HG03442 (cell line): ENCODE results near the gene CCL22.
"Not testable (repeated sequence)": the region's sequence is repeated elsewhere in the genome, so short reads cannot be mapped to it uniquely, and the experiment has no call there.

Source experiments
- ATAC-seq: cut with Tn5 transposase; IDR thresholded peaks from one replicate; pipeline ENCODE4 v1.9.1; 2021; ENCODE audit warnings: mild to moderate bottlenecking, moderate library complexity; ENCODE audit not compliant: unreplicated experiment

CCL22 gene

GRCh38 chr16:57358527-57359095, at the start of gene CCL22:
TSS of gene CCL22 (plus strand) at chr16:57358783. CDS start at chr16:57358817, 34 bp downstream.
- peak; percentile 60 for ATAC-seq

- no peak for ATAC-seq
Observed at GRCh38 chr16:57310801-57311200, 47.8 kb upstream of the CCL22 start.

- ATAC-seq, result no peak
Observed at GRCh38 chr16:57313509-57313908, 45.1 kb upstream of the CCL22 start.

GRCh38 chr16:57314161-57314785, 44.3 kb upstream of the CCL22 start:
- ATAC-seq, result no peak

GRCh38 chr16:57315416-57315815, 43.2 kb upstream of the CCL22 start:
- ATAC-seq, result no peak

GRCh38 chr16:57316390-57317017, 42.1 kb upstream of the CCL22 start:
- no peak for ATAC-seq

GRCh38 chr16:57318240-57318970, 40.2 kb upstream of the CCL22 start:
- no peak for ATAC-seq

DNA sequence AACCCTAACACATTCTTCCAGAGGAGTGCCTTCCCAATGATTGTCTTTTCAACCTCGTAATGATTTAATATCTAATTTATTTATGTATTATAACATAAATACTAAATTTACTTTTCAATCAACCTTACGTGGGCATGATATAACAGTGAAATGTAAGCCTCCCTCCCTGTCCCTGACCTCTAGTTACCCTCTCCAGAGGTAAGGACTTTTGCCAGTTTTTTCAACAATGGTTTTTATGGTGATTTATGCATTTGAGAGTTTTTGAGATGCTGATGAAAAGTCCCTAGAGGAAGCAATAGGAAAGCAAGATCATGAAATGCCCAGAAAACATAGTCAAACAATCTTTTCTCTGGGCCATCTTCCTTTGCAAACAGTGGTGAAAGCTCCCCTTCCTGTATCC, 38.9 kb upstream of the CCL22 start:
- no peak for ATAC-seq

DNA sequence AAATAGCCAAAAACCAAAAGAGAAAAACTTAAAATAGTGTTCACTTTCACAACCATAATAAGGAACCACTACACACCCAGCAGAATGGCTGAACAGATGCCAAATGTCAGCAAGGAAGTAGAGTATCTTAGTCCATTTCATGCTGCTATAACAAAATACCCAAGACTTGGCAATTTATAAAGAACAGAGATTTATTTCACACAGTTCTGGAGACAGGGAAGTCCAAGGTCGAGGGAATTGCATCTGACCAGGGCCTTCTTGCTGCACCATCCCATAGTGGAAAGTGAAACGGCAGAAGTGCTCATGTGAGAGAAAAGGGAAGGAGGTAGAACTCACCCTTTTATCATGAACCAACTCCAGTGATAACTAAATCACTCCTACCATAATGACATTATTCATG, 33.8 kb upstream of the CCL22 start:
- no peak for ATAC-seq

- no peak for ATAC-seq
Observed at GRCh38 chr16:57325458-57325857, 33.1 kb upstream of the CCL22 start.

- no peak for ATAC-seq
Observed at GRCh38 chr16:57329718-57330327, 28.8 kb upstream of the CCL22 start.

DNA sequence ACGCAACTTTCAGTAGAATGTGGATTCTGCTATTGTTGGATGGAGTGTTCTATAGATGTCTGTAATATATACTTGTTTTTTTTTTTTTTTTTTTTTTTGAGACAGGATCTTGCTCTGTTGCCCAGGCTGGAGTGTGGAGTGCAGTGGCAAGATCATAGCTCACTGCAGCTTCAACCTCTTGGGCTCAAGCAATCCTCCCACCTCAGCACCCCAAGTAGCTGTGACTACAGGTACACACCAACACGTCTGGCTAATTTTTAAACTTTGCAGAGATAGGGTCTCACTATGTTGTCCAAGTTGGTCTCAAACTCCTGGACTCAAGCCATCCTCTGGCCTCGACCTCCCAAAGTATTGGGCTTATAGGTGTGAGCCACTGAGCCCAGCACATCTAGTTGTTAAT, 27.2 kb upstream of the CCL22 start:
- no peak for ATAC-seq

DNA sequence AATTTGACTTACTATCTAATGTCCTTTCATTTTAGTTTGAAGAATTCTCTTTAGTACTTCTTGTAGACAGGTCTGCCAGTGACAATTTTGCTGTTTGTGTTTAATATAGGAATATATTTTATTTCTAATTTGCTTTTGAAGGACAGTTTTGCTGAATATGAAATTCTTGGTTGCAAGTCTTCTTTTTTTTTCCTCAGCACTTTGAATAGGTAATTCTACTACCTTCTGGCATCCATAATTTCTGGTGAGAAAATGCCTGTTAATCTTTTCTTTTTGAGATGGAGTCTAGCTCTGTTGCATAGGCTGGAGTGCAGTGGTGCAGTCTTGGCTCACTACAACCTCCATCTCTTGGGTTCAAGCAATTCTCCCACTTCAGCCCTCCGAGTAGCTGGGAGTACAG, 25.2 kb upstream of the CCL22 start:
- no peak for ATAC-seq

GRCh38 chr16:57335366-57335765, 23.2 kb upstream of the CCL22 start:
- ATAC-seq, result no peak

DNA sequence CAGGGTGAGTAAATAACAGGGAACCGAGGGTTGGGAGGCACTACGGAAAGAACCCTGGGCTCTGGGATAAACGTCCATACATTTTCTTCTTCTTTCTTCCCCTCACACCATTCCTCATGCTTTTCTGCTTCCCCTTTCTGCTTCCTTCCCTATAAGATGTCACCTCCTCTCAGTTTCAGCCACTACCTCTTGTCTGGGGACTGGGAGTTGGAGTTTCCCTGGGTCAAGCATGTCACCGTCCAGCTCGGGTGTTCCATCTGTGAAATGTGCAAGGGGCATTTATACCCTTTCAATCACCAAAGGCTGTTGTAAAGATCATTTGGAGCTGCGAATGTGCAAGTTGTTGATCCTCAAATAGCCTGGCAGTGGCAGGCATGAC, 17.5 kb upstream of the CCL22 start:
- ATAC-seq, result no peak

DNA sequence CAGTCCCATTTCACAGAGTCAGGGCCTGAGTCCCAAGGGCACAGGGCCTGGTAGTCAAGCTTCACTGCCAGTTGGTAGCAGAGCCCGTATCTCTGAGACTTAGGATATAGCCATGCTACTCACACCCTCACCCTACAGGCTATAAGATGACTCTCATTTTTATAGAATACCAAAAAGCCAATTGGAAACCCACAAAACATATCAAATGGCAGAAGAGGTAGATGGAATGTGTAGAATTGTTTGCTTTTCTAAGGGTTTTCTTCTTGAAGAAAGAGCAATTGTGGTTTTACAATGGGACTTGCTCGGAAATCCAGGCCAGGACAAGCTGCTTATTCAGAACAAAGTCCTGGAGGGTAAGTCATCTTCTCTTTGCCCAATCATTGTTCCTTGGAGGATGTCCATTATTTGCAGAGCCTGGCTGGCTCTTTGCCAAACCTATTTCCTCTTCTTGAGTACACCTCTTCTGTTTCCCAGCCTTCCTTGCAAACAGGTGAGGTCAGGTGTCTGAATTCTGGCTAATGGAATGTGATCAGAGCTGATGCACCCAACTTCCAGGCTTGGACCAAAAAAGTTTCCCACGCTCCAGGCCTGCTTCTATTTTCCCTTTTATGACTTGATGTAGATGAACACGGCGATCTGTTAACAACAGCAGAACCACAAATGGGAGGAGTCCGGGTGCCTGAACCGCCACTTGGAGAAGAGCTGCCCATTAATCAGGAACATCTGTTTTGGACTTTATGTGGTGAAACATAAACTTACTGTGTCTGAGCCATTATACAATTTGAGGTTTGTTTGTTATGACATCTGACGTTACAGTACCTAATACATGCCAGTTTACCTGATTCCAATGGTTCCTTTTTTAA, 16.9 kb upstream of the CCL22 start:
- no peak for ATAC-seq

DNA sequence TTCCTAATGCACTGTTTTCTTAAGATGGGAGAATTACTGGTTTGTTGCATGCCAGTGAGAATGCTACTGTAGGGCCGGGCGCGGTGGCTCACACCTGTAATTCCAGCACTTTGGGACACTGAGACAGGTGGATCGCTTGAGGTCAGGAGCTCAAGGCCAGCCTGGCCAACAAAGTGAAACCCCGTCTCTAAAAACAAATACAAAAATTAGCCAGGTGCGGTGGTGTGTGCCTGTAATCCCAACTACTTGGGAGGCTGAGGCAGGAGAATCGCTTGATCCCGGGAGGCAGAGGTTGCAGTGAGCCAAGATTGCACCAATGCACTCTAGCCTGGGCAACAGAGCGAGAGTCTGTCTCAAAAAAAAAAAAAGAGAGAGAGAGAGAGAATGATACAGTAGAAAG, 16.0 kb upstream of the CCL22 start:
- ATAC-seq, result not testable (repeated sequence)

GRCh38 chr16:57343221-57343620, 15.4 kb upstream of the CCL22 start:
- no peak for ATAC-seq

DNA sequence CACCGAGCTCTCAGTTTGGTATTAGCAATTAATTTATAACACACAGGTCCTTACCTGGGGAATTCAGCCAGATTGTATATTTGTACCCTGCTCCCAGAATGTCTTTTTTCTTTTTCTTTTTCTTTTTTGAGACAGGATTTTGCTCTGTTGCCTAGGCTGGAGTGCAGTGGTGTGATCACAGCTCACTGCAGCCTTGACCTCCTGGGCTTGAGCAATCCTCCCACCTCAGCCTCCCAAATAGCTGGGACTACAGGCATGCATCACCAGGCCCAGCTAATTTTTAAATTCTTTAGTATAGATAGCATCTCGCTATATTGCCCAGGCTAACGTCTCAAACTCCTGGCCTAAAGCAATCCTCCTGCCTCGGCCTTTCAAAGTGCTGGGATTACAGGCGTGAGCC, 14.5 kb upstream of the CCL22 start:
- ATAC-seq, result not testable (repeated sequence)

DNA sequence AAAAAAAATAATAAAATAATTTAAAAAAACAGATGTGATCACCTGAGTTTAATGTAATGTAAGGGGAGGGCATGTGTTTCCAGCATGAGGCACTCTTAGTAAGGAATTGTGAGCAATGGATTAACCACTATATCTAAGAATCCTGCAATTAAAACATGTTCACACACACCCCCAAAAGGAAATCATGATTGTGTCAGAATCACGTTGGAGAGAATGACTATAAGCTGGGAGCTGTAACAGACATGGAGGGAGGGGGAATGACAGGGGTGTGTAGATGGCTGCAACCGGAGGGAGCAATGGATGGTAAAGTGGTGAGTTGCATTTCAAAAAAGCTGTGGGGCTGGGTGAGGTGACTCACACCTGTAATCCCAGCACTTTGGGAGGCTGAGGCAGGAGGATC, 13.6 kb upstream of the CCL22 start:
- no peak for ATAC-seq
